ENCODE measurements around the gene JPH3.

- TF ChIP-seq EZH2 (IDR thresholded peaks at IDR 0.05; ENCODE audit: insufficient read depth, poor library complexity, severe bottlenecking) (no peak), EZH2phosphoT487 (IDR thresholded peaks at IDR 0.05; ENCODE audit: insufficient read depth, low read depth) (no peak)
These were observed 41.7 kb upstream of the JPH3 start for GRCh38 chr16:87560428-87561199.
